Glutamatergic neuron (in vitro differentiated cells): ENCODE measurements around the gene LCP2. TPM values are rescaled to one million over a fixed set of nuclear protein-coding genes. Genes with fewer than 3 reads are reported as not detected.

Experiments used
- DNase-seq: peaks from one replicate; pipeline ENCODE4 v3.0.0; 2022
- H3K27ac Mint-ChIP-seq: one replicate; pipeline ENCODE4 v1.8.0; 2020; ENCODE audit warnings: mild to moderate bottlenecking, mixed read lengths, inconsistent platforms; ENCODE audit not compliant: unreplicated experiment
- H3K27me3 Mint-ChIP-seq: one replicate; pipeline ENCODE4 v1.8.0; 2020; ENCODE audit warnings: mild to moderate bottlenecking, moderate library complexity, mixed read lengths, inconsistent platforms; ENCODE audit not compliant: unreplicated experiment
- H3K36me3 Mint-ChIP-seq: one replicate; pipeline ENCODE4 v1.8.0; 2020; ENCODE audit warnings: mild to moderate bottlenecking, mixed read lengths, inconsistent platforms; ENCODE audit not compliant: unreplicated experiment
- H3K4me1 Mint-ChIP-seq: one replicate; pipeline ENCODE4 v1.8.0; 2020; ENCODE audit warnings: mild to moderate bottlenecking, low read depth, mixed read lengths, inconsistent platforms; ENCODE audit not compliant: unreplicated experiment
- H3K4me3 Mint-ChIP-seq: one replicate; pipeline ENCODE4 v1.8.0; 2020; ENCODE audit warnings: mild to moderate bottlenecking, mixed read lengths, inconsistent platforms; ENCODE audit not compliant: unreplicated experiment
- H3K9me3 Mint-ChIP-seq: one replicate; pipeline ENCODE4 v1.8.0; 2020; ENCODE audit warnings: mild to moderate bottlenecking, moderate library complexity, mixed read lengths, inconsistent platforms; ENCODE audit not compliant: unreplicated experiment
- total RNA-seq: library from RNA; stranded (reverse); fragmentation: NEBNext Ultra II Directional; extraction: Animal tissue kit (Norgen Biotek cat#: 25700); gene quantifications from one replicate; pipeline ENCODE4 v1.2.1, GENCODE V29; 2021; ENCODE audit not compliant: unreplicated experiment
- TF ChIP-seq, protein P1 (sequence below): fragments of 200-600 bp; sonication (generic); IDR thresholded peaks from one replicate; pipeline ENCODE4 v1.5.0; 2021; ENCODE audit not compliant: partially characterized antibody, unreplicated experiment

The LCP2 gene
- total RNA-seq, 1 donor from 2014 or later: not detected

DNA sequence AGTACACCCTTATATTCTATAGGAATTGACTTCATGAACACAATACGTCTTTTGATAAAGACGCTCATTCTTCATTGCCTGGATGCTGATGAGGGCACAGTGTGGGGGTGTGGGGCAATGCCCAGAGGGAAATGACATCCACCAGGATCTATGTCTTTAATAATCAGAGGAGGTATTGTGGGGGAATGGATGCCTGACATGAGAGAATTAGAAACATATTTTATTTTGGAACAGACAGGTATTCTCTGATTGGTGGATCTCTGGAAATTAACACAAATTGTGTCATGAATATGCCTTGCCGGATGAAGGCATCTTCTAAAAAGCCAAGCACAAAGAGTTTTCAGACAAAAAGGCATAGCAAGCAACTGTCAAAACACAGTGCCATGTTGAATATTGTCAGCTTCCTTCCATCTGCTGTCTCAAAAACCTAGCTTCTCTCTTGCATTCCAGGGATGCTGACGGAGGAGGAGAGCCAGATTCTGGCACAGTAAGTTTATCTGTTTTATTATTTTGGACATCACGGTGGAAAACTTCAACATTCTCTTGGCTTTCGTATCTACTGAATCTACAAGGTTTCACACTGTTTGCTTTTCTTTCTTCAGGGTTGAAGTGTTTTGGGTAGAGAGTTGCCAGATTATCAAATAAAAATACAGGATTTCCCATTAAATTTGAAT, 68.7 kb downstream of the LCP2 start:
- no peak for DNase-seq
- no peak overlapping the region for H3K4me3 Mint-ChIP-seq
- TF ChIP-seq, protein P1, sequence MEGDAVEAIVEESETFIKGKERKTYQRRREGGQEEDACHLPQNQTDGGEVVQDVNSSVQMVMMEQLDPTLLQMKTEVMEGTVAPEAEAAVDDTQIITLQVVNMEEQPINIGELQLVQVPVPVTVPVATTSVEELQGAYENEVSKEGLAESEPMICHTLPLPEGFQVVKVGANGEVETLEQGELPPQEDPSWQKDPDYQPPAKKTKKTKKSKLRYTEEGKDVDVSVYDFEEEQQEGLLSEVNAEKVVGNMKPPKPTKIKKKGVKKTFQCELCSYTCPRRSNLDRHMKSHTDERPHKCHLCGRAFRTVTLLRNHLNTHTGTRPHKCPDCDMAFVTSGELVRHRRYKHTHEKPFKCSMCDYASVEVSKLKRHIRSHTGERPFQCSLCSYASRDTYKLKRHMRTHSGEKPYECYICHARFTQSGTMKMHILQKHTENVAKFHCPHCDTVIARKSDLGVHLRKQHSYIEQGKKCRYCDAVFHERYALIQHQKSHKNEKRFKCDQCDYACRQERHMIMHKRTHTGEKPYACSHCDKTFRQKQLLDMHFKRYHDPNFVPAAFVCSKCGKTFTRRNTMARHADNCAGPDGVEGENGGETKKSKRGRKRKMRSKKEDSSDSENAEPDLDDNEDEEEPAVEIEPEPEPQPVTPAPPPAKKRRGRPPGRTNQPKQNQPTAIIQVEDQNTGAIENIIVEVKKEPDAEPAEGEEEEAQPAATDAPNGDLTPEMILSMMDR: no peak
- H3K27ac Mint-ChIP-seq: no peak overlapping the region
- H3K9me3 Mint-ChIP-seq: no peaks in the 10 kb centered on the region
- H3K4me1 Mint-ChIP-seq: peaks cover 27% of the 10 kb centered on the region
- no peaks in the 10 kb centered on the region for H3K36me3 Mint-ChIP-seq
- no peaks in the 10 kb centered on the region for H3K27me3 Mint-ChIP-seq

DNA sequence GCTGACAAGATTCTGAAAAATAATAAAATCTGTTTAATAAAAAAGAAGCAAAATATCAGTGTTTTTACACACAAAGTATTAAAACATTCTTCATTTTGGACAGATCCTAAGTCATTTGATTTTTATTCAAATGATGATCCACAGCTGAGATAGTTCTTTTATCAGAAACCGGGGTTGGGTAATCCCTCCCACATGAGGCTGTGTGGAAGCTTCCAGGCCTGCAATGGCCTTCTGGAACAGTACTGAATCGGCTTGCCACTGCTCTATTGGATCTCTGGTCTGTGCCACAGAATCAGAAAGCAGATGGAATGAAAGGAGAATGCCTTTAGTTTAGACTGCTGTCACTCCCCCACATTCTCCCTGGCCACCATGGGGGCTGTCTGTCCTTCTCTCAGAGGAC, 70.9 kb downstream of the LCP2 start:
- Mint-ChIP-seq H3K4me3 (no peak overlapping the region), H3K4me1 (peaks cover 30% of the 10 kb centered on the region), H3K9me3 (no peaks in the 10 kb centered on the region), H3K27ac (no peak overlapping the region), H3K27me3 (no peaks in the 10 kb centered on the region), H3K36me3 (no peaks in the 10 kb centered on the region)
- TF ChIP-seq, protein P1: no peak
- no peak for DNase-seq

- Mint-ChIP-seq H3K27me3 (no peaks in the 10 kb centered on the region), H3K4me1 (peaks cover 30% of the 10 kb centered on the region), H3K36me3 (no peaks in the 10 kb centered on the region), H3K9me3 (no peaks in the 10 kb centered on the region), H3K27ac (no peak overlapping the region), H3K4me3 (peak overlapping the region; percentile 2)
- TF ChIP-seq, protein P1: no peak
- DNase-seq: no peak
Observed at GRCh38 chr5:170226129-170226615, 71.4 kb downstream of the LCP2 start.

GRCh38 chr5:170225326-170226128, 72.0 kb downstream of the LCP2 start:
- Mint-ChIP-seq H3K4me1 (peaks cover 30% of the 10 kb centered on the region), H3K27me3 (no peaks in the 10 kb centered on the region), H3K27ac (peak overlapping the region; percentile 45), H3K9me3 (no peaks in the 10 kb centered on the region), H3K4me3 (peak overlapping the region; percentile 2), H3K36me3 (no peaks in the 10 kb centered on the region)
- TF ChIP-seq, protein P1: peak; percentile 89
- DNase-seq: peak; percentile 82

DNA sequence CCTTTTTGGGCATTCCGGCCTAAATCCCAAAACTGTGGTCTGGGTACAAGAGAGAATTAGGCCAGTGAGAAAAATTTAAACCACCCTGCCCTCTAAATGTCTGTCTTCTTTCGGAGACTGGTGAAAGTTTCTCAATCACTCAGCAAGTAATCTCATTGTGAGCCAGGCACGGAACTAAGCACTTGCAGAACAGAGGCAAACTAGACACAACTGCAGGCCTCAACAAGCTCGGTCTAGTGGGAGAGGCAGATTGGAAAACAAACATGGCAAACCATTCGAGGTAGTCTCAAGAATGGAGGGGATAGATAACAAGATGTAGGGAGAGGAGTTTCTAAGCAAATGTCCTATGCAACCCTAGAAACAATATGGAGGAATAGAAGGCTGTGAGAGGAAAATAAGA, 73.7 kb downstream of the LCP2 start:
- Mint-ChIP-seq H3K36me3 (no peaks in the 10 kb centered on the region), H3K27me3 (no peaks in the 10 kb centered on the region), H3K4me1 (peaks cover 24% of the 10 kb centered on the region), H3K9me3 (no peaks in the 10 kb centered on the region), H3K4me3 (no peak overlapping the region), H3K27ac (no peak overlapping the region)
- TF ChIP-seq, protein P1: no peak
- no peak for DNase-seq
